Measurements from ENCODE around the gene HSPA14.
A peak's percentile ranks its signal among the peaks of the same experiment; 100 is the strongest.
"Not testable (repeated sequence)": the region's sequence is repeated elsewhere in the genome, so short reads cannot be mapped to it uniquely, and the experiment has no call there.

The HSPA14 gene

DNA sequence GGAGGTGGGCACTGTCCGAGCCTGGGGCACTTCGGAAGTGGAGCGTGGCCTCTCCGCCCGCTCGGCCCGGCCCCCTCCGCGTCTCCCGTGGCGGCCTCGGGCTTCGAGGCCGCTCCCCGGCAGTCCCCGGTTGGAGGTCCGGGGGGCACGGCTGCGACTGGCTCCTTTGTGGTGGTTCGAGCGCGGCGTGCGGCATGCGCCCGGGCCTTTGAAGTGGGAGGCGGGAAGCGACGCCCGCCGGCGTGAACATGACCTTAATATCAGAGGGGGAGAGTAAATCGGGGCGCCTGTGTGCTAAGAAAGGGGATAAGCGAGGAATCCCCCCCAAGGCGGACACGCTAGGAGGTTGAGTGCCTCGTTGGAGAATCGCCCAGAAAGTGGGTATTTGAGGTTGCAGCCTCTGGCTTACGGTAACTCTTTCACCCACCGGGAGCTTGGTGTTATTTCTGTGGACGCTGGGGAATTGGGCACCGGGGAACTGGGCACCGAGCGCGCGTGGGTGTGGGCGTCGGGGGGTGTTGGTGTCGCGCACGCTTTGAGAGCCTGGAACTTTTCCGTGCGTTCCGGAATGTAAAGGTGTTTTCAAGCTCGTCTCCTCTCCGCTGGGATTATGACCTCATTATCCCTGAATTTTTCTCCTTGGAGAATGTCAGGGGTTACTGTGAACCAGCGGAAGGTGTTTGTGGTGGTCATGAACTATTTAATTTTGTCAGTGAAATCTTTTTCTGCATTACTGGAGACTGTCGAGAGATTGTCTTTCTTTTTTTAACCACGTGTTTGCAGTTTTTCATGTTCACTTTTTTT, 41.2 kb downstream of the HSPA14 start:
- DNase-seq (ENCODE audit: low read depth in 2 of 3, low spot score in 2 of 3) = peak; percentile 5 to 33 (median 23)

DNA sequence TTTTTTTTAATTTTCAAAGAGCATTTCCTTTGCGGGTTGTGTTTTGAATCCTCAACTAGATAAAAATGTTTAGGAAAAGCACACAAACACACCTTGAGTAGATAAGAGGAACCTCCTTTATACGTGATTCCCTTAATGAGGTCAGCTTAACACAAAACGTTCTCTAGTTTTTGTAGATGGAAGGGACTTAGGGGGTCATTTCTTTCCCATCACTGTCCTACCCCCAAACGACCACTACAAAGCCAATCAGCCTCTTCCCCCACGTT, 41.8 kb downstream of the HSPA14 start:
- no peak for DNase-seq (ENCODE audit: low read depth in 2 of 3, low spot score in 2 of 3)

DNA sequence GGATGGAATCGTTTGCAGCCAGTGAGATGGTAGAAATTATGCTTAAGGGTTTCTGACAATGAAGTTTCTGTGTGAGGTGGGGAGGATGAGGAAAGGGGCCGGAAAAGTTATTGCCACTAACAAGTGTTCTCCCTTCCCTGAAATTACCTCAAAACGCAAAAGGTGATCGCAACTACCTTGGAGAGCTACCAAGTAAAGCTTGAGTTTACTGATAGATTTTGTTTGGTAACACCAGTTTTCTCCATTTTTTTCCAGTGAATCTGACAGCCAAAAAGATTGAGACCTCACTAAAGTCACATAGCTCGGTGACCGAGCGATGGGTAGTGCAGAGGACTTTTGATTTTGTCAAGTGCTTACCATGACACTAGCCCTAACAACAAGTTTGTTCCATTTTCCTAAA, 42.1 kb downstream of the HSPA14 start:
- DNase-seq (ENCODE audit: low read depth in 2 of 3, low spot score in 2 of 3) = no peak

DNA sequence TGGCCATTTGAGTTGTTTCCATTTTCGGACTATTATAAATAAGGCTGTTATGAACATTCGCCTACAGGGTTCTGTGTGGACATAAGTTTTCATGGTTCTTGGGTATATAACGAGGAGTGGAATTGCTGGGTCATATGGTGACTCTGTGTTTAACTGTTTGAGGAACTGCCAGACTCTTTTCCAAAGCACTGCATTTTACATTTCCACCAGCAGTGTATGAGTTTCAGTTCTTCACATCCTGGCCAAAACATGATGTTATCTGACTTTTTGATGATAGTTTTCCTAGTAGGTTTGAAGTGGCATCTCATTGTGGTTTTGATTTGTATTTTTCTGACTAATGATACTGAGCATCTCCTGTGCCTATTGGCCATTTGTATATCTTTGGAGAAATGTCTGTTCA, 46.0 kb downstream of the HSPA14 start:
- no peak for DNase-seq (ENCODE audit: low read depth in 2 of 3, low spot score in 2 of 3)

DNA sequence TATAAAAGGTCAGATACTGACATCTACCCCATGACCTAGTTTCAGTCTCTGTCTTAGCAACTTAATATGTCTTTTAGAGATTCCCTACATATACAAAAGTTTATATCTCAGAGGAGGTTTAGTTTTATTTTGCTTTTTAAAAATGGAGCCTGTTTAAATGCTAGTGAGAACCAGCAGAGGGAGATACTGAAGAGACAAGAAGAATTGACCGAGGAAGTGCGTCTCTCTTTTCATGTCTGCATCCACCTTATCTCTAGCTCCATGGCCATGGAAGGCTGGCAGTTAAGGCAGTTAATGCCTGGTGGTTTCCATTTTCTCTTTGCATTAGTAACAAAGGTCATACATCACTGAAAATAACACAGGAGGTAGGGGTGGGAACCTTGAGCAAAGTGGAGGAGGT, 51.2 kb downstream of the HSPA14 start:
- no peak for DNase-seq (ENCODE audit: low read depth in 2 of 3, low spot score in 2 of 3)

DNA sequence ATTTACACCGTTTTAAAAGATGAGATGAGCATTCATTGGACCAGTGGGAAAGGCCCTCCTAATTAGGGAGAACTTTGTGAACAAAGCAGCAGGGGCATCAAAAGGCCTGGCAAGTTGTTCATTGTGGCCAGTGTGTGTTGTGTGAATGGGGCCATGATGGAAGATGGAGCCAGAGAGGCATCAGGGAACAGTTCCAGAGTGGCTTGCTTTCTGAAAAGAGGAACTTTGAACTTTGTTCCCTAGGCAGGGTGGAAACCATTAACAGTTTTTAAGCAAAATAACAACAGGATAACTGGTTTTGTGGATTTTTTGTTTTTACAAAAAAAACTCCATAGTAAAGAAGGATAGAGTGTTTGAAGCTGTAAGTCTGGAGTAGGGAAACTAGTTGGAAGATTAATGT, 53.0 kb downstream of the HSPA14 start:
- no peak for DNase-seq (ENCODE audit: low read depth in 2 of 3, low spot score in 2 of 3)

DNA sequence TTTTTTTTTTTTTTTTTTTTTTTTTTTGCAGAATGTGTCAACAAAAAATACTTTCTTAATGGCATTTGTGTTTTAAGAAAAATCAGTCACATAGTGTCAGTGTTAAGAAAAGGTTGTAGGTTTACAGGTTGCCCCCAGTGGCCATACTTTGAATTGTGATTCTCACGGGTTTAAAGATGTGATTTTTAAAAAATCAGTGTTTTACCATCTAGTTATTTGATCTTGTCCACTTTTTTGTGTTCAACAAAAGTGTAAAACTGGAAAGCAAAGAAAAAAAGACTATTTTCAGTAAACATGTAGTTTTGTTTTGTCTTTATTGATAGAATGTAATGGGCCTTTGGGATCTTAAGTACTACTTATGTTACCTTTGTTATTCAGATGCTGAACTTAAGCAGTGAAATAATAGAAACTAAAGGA, 66.2 kb downstream of the HSPA14 start:
- no peak for DNase-seq (ENCODE audit: low read depth in 2 of 3, low spot score in 2 of 3)

DNA sequence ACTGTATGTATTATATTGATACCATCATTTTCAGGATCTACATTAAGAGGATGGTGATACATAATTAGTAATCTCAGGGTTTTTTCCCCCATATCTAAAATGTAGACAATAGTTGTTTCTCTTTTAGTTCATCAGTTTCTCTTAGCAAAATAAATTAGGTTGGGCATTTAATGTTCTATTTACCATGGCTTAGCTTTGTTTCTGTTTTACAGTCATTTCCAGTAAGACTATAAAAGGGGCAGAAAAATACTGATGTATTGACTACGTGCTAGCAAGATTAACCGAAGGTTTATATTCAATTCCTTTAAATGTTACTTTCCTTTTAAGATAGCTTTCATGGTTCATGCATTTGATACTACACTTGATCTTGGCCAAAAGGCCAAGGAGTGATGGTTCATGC, 66.8 kb downstream of the HSPA14 start:
- DNase-seq (ENCODE audit: low read depth in 2 of 3, low spot score in 2 of 3) = no peak

DNA sequence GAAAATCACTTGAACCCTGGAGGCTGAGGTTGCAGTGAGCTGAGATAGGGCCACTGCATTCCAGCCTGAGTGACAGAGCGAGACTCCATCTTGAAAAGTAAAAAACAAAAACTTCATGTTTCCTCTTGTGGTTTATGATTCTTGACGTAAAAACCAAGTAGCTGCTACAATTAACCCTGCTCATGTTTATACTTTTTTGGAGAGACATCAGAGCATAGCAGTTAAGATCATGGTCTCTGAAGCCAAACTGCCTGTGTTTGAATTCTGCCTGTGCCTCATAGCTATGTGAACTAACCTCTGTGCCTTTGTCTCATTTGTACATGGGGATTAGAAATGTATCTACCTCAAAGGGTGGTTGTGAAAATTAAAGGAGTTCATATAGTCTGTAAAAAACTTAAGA, 67.8 kb downstream of the HSPA14 start:
- DNase-seq (ENCODE audit: low read depth in 2 of 3, low spot score in 2 of 3) = no peak

DNA sequence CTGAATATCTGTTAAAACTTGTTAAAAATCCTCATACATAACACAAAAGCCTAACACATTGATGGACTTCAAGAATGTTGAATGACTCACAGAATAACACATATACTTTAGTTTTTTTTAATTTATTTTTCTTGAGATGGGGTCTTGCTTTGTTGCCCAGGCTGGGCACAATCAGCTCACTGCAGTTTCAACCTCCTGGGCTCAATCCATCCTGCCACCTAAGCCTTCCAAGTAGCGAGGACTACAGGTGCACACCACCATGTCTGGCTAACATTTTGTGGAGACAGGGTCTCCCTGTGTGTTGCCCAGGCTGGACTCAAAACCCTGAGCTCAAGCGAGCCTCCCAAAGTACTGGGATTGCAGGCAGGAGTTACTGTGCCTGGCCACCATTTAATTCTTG, 68.7 kb downstream of the HSPA14 start:
- DNase-seq (ENCODE audit: low read depth in 2 of 3, low spot score in 2 of 3) = no peak

DNA sequence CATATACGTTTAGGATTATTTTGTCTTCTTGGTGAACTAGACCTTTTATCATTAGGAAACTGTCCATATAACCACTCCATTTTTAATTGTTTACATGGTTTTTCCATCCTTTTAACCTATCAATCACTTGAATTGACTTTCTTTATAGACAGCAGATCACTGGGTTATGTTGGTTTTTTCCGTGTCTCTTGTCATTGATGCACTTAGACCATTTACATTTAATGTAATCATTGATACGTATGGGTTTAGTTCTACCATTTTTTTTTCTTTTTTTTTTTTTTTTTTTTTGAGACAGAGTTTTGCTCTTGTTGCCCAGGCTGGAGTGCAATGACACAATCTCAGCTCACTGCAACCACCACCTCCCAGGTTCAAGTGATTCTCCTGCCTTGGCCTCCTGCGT, 69.5 kb downstream of the HSPA14 start:
- DNase-seq (ENCODE audit: low read depth in 2 of 3, low spot score in 2 of 3) = not testable (repeated sequence)

DNA sequence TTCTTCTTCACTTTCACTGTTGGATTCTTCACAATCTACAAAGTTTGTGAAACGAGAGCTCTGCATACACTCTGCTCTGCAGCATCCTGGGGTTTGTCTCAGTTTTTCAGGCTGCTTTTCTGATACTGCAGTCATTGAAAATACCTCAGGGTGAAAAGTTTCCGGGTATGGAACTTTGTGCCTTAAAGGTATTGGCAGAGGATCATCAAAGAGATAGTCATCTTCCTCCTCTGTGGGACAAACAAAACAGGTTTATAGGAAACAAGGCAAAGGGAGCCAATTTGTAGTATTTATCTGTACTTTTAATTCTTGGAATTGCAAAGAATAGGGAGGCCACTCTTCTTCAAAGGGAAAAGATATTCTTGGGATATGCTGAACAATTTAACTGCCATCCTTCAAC, 71.0 kb downstream of the HSPA14 start:
- no peak for DNase-seq (ENCODE audit: low read depth in 2 of 3, low spot score in 2 of 3)

DNA sequence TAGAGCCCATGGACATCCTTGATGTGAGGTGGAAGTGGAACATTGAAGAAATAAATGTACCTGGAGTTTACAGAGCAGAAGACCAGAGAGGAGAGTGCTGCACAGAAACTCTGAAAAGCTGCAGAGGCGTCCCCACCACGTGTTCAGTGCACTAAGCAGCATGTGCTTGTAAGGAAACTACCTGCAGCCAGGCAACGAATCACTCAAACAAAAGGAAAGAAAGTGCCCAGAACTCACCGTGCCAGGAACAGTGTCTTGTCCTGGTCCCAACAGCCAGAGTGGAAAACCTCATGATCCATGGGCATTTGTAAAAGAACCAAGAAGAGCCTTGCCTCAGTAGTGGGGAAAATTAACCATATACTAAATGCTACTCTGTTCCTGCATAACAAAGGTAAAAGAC, 72.8 kb downstream of the HSPA14 start:
- no peak for DNase-seq (ENCODE audit: low read depth in 2 of 3, low spot score in 2 of 3)

DNA sequence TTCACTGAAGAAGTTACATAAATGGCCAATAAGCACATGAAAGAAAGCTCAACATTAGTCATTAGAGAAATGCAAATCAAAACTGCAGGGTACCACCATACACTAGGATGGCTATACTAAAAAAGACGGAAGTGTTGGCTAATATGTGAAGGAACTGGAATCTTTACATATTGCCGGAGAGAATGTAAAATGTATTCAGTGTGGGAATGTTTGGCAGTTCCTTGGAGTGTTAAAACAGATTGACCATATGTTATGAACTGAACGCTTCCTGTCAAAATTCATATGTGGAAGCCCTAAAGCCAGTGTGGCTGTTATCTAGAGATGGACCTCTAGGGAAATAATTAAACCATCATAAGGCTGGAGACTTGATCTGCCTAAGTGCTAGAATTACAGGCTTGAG, 73.7 kb downstream of the HSPA14 start:
- DNase-seq (ENCODE audit: low read depth in 2 of 3, low spot score in 2 of 3) = no peak

DNA sequence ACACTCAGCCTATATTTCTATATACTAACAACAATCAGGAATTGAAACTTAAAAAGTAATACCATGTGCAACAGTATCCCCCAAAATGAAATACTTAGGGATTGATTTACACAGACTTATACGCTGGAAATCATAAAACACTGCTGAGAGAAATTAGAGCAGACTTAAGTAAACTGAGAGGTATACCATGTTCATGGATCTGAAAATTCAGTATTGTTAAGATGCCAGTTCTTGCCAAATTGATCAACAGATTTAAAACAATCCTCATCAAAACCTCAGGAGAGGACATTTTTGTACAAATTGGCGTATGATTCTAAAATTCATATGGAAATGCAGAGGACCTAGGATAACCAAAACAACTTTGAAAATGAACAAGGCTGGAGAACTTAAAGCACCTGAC, 78.5 kb downstream of the HSPA14 start:
- no peak for DNase-seq (ENCODE audit: low read depth in 2 of 3, low spot score in 2 of 3)

DNA sequence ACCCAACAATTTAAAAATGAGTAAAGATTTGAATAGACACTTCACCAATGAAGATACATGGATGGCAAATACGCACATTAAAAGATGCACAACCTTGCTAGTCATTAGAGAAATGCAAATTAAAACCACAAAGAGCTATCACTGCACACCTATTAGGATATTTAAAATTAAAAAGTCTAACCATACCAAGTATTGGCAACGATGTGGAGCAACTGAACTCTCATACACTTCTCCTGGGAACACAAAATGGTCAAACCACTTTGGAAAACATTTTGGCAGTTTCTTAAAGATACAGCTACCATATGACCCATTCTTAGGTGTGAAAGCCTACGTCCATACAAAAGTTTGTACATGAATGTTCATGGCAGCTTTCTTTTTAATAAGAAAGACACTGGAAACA, 79.7 kb downstream of the HSPA14 start:
- no peak for DNase-seq (ENCODE audit: low read depth in 2 of 3, low spot score in 2 of 3)

DNA sequence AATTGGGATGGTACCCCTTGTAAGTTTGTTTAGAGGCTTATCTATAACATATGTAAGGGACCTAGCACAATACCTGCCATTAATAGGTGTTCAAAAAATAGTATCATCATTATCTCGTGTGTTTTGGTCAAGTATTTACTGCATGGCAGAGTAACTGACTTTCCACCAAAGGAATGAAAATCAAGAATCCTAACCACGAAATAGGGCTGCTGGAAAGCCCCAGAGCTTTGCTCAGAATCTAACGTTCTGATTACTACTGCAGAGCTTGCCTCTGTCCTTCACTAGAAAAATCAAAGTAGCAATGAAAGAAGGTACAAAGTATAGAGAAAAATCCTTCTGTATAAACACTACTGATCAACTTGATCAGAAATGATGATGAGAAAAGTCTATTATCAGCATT, 80.9 kb downstream of the HSPA14 start:
- no peak for DNase-seq (ENCODE audit: low read depth in 2 of 3, low spot score in 2 of 3)
